WTC11 (cell line): Measurements from ENCODE around the gene TLE6. TPM values are rescaled to one million over a fixed set of nuclear protein-coding genes. Genes with fewer than 3 reads are reported as not detected.

ENCODE experiments used
- ATAC-seq: fragments of 200-7000 bp; cut with Tn5 transposase; 2 replicates; pipeline ENCODE4 v1.10.0; 2021; ENCODE audit warnings: mild to moderate bottlenecking, moderate library complexity
- CTCF ChIA-PET: fragments of 300-600 bp; sonication (Branson Sonifier 250); formaldehyde crosslinking; loops from one replicate; lab custom pipeline; 2021; ENCODE audit warnings: antibody characterized with exemption; lab: Charles Lee
- POLR2A ChIA-PET: fragments of 350-600 bp; sonication (Branson Sonifier 250); formaldehyde crosslinking; loops from one replicate; lab custom pipeline; 2021; ENCODE audit warnings: antibody characterized with exemption; lab: Charles Lee
- DNase-seq: peaks from one replicate; pipeline ENCODE4 v3.0.0; 2021; ENCODE audit warnings: low spot score
- H3K27ac Mint-ChIP-seq: 2 replicates; pipeline ENCODE4 v1.8.0; 2021; ENCODE audit warnings: mixed read lengths
- H3K27me3 Mint-ChIP-seq: 2 replicates; pipeline ENCODE4 v1.8.0; 2021; ENCODE audit warnings: low read depth, mild to moderate bottlenecking, moderate library complexity, mixed read lengths
- H3K36me3 Mint-ChIP-seq: 2 replicates; pipeline ENCODE4 v1.8.0; 2021; ENCODE audit warnings: mixed read lengths
- H3K4me1 Mint-ChIP-seq: 2 replicates; pipeline ENCODE4 v1.8.0; 2022; ENCODE audit warnings: mixed read lengths
- H3K4me3 Mint-ChIP-seq: 2 replicates; pipeline ENCODE4 v1.8.0; 2021; ENCODE audit warnings: mild to moderate bottlenecking, moderate library complexity, mixed read lengths
- H3K9me3 Mint-ChIP-seq: 2 replicates; pipeline ENCODE4 v1.8.0; 2021; ENCODE audit warnings: mixed read lengths
- ATF6 ChIP-seq: sonication (generic); formaldehyde crosslinking; IDR thresholded peaks from 2 replicates; pipeline ENCODE4 v1.8.1; 2023; ENCODE audit warnings: mild to moderate bottlenecking, missing genetic modification reagents
- CDX4 ChIP-seq: fragments of 250-450 bp; sonication (Bioruptor Pico); IDR thresholded peaks from 2 replicates; pipeline ENCODE4 v1.9.0; 2021; ENCODE audit warnings: moderate library complexity, mild to moderate bottlenecking, inconsistent platforms, borderline replicate concordance
- E2F5 ChIP-seq: sonication (generic); formaldehyde crosslinking; IDR thresholded peaks from 2 replicates; pipeline ENCODE4 v1.8.1; 2022; ENCODE audit warnings: mild to moderate bottlenecking, moderate library complexity, missing genetic modification reagents
- ERG ChIP-seq: fragments of 250-450 bp; sonication (Bioruptor Pico); IDR thresholded peaks from 2 replicates; pipeline ENCODE4 v1.8.0; 2021; ENCODE audit warnings: mild to moderate bottlenecking
- ESRRA ChIP-seq: sonication (generic); formaldehyde crosslinking; IDR thresholded peaks from 2 replicates; pipeline ENCODE4 v1.8.1; 2022; ENCODE audit warnings: mild to moderate bottlenecking, missing genetic modification reagents, borderline replicate concordance
- GABPB1 ChIP-seq: sonication (generic); formaldehyde crosslinking; IDR thresholded peaks from 2 replicates; pipeline ENCODE4 v1.8.1; 2023; ENCODE audit warnings: mild to moderate bottlenecking, missing genetic modification reagents
- MLX ChIP-seq: sonication (generic); formaldehyde crosslinking; IDR thresholded peaks from 2 replicates; pipeline ENCODE4 v1.8.1; 2023; ENCODE audit warnings: mild to moderate bottlenecking, missing genetic modification reagents, moderate library complexity
- NR3C1 ChIP-seq: sonication (generic); formaldehyde crosslinking; conservative IDR thresholded peaks from 2 replicates; pipeline ENCODE4 v1.8.1; 2023; ENCODE audit warnings: low read depth, mild to moderate bottlenecking, missing genetic modification reagents
- OVOL2 ChIP-seq: fragments of 250-450 bp; sonication (Bioruptor Pico); IDR thresholded peaks from 2 replicates; pipeline ENCODE4 v1.9.0; 2021; ENCODE audit warnings: mild to moderate bottlenecking, borderline replicate concordance
- PREB ChIP-seq: sonication (generic); formaldehyde crosslinking; IDR thresholded peaks from 2 replicates; pipeline ENCODE4 v1.8.1; 2022; ENCODE audit warnings: mild to moderate bottlenecking, missing genetic modification reagents, moderate library complexity, borderline replicate concordance
- RELA ChIP-seq: sonication (generic); formaldehyde crosslinking; IDR thresholded peaks from 2 replicates; pipeline ENCODE4 v1.8.1; 2022; ENCODE audit warnings: missing genetic modification reagents, mild to moderate bottlenecking, borderline replicate concordance
- ZNF138 ChIP-seq: sonication (generic); formaldehyde crosslinking; conservative IDR thresholded peaks from 2 replicates; pipeline ENCODE4 v1.8.1; 2022; ENCODE audit warnings: mild to moderate bottlenecking, moderate library complexity, missing genetic modification reagents
- ZNF263 ChIP-seq: sonication (generic); formaldehyde crosslinking; IDR thresholded peaks from 2 replicates; pipeline ENCODE4 v1.8.1; 2022; ENCODE audit warnings: low read depth, mild to moderate bottlenecking, moderate library complexity, missing genetic modification reagents
- ZNF317 ChIP-seq: sonication (generic); formaldehyde crosslinking; IDR thresholded peaks from 2 replicates; pipeline ENCODE4 v1.8.1; 2023; ENCODE audit warnings: low read depth, mild to moderate bottlenecking, moderate library complexity, missing genetic modification reagents, borderline replicate concordance
- ZNF396 ChIP-seq: fragments of 250-450 bp; sonication (Bioruptor Pico); IDR thresholded peaks from 2 replicates; pipeline ENCODE4 v1.8.0; 2021; ENCODE audit warnings: mild to moderate bottlenecking, moderate library complexity, borderline replicate concordance
- ZNF416 ChIP-seq: fragments of 250-450 bp; sonication (Bioruptor Pico); IDR thresholded peaks from 2 replicates; pipeline ENCODE4 v1.9.0; 2021; ENCODE audit warnings: mild to moderate bottlenecking, inconsistent platforms
- ZNF425 ChIP-seq: fragments of 250-450 bp; sonication (Bioruptor Pico); conservative IDR thresholded peaks from 2 replicates; pipeline ENCODE4 v1.9.0; 2021; ENCODE audit warnings: mild to moderate bottlenecking
- total RNA-seq: library from RNA; stranded (reverse); gene quantifications from 3 replicates; pipeline ENCODE4 v1.2.3, GENCODE V29; 2021

The TLE6 gene
- total RNA-seq, 1 experiment from 2014 or later: 3.1 TPM

- H3K27me3 Mint-ChIP-seq: no peaks in the 10 kb centered on the region
- no peak for DNase-seq
- peaks cover 4% of the 10 kb centered on the region; the same call in 1 of the 2 replicates for H3K4me1 Mint-ChIP-seq
- no peak for ATAC-seq
- ChIA-PET CTCF (no interaction called here), POLR2A (no interaction called here)
- H3K27ac Mint-ChIP-seq: no peak overlapping the region
- H3K9me3 Mint-ChIP-seq: no peaks in the 10 kb centered on the region
- TF ChIP-seq ZNF396 (CRISPR knock-in tag) (no peak), E2F5 (CRISPR knock-in tag) (no peak), PREB (CRISPR knock-in tag) (no peak), NR3C1 (CRISPR knock-in tag) (no peak), ATF6 (CRISPR knock-in tag) (no peak), ZNF416 (CRISPR knock-in tag) (no peak), ZNF425 (CRISPR knock-in tag) (no peak), ZNF138 (CRISPR knock-in tag) (no peak), GABPB1 (no peak), ESRRA (CRISPR knock-in tag) (no peak), ERG (CRISPR knock-in tag) (no peak), MLX (CRISPR knock-in tag) (no peak), ZNF263 (CRISPR knock-in tag) (no peak), ZNF317 (CRISPR knock-in tag) (no peak), CDX4 (CRISPR knock-in tag) (no peak), RELA (CRISPR knock-in tag) (no peak), OVOL2 (CRISPR knock-in tag) (no peak)
- no peak overlapping the region for H3K4me3 Mint-ChIP-seq
- no peaks in the 10 kb centered on the region for H3K36me3 Mint-ChIP-seq
Measured at GRCh38 chr19:3014135-3014534, 36.8 kb downstream of the TLE6 start.
